GM19238 (cell line): ENCODE results near the gene CCSER1.
"Not testable (repeated sequence)": the region's sequence is repeated elsewhere in the genome, so short reads cannot be mapped to it uniquely, and the experiment has no call there.

Experiments
- DNase-seq: peaks from one replicate; pipeline ENCODE4 v3.0.0; 2011; ENCODE audit warnings: low spot score; ENCODE audit not compliant: insufficient read length

CCSER1 gene

DNA sequence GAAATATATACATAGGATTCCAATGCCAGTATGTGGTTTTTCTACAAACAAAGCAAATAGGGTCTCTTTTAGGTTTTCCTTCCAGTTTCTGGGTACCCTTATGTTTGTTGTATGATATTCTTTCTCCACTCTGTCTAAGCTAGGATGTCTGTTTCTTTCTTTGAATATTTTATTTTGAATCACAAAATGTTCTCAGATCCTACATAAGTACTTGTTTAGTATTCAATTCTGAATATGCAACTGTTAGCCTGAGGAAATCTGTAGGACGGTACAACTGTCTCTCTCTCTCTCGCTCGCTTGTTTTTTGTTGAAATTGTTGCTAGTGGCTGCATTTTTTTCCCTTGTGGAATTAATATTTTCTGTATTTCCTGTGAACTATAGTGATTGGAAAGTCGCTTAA is 163.2 kb downstream of the CCSER1 start:
- no peak for DNase-seq

DNA sequence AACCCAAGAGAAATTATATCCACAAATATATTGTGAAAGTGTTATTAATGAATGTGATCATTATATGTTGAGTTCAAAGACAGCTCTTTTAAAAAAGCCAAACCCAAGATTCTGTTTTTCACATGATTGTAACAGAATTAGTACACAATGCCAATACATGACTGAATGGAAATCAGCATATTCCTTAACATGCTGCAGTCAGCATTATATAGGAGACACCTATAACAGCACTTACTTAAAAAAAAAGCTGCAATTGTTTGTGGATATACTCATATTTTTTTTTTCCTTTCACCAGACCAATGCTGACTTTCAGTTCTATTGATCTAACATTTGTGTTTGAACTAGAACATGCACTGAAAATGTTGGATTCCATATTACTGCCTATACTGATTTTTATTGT is 165.2 kb downstream of the CCSER1 start:
- DNase-seq: no peak

DNA sequence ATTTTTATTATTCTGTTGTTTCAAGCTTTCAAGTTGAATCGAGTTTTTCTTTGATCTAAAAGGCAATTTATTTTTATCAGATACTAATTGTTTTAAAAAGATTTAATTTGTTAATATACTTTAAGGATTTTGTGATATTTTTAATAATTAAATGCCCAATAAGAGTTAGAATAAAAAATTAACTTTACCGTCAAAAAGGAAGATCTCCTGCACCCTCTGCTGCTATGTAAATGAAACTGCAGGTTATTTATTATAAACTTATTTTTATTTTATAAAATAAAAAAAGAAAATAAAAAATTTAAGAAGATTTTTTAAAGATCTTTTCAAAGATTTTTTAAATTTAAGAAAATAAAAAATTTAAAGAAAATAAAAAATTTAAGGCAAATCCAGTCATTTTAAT is 166.1 kb downstream of the CCSER1 start:
- DNase-seq: no peak

DNA sequence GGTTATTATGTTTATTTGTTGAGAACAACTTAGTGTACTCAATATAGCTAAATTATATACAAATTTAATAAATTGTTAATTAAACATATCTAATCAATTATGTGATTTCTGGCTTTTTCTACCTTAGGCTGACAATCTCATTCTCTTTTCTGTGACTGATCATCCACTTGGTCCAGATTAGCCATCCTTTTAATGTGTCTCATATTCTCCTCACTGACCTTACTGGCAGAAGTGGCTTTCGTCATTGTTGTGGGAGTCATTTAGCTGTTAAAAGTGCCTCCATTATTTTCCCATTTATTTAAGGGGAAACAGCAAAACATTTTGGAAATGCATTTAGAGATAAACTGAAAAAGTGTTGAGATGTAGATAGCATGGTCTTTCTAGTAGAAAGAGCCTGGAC is 172.2 kb downstream of the CCSER1 start:
- no peak for DNase-seq

DNA sequence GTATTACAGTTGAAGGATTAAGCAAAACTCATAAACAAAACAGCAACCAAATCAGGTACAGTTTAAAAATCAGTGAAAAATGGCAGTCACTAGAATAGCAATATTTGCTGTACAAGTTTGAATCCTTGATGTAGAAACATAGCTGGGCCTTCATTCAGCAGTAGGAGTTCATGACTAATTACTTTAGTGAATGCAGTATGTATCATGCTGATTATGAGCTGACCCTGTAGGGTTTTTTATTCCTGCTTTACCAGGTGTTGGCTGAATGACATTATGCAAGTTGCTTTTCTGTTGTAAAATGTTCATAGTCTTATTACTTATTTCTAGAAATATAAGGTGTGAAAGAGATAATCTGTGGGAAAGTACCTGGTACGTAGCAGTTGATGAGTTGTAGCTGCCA is 179.6 kb downstream of the CCSER1 start:
- no peak for DNase-seq

DNA sequence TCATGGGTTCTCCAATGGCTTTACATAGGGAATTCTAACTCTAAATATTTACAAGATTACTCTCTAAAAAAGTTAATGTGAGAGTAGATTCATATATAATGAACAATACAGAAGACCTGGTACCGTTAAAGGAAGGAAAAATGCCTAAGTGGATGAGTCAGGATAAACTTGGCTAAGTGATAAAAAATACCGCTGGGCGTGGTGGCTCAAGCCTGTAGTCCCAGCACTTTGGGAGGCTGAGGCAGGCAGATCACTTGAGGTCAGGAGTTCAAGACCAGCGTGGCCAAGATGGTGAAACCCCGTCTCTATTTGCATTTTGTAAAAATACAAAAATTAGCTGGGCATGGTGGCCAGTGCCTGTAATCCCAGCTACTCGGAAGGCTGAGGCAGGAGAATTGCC is 189.9 kb downstream of the CCSER1 start:
- DNase-seq: not testable (repeated sequence)

DNA sequence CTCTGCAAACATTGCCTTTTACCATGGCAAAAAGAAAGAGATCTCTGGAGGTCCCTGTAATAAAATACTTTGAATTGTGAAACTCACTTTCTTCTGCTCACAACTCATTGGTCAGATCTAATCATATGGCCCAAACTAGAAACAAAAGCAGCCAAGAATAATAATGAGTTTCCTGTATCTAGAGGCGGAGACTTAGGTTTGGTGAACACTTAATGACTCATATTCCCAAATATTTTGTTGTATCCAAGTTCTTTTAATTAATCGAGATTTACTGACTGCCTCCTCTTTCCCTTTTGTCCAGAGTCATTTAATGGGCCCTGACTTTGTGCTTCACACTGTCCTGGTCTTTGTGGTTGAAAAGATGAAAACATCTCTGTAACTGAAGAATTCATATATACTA is 190.6 kb downstream of the CCSER1 start:
- DNase-seq: no peak

DNA sequence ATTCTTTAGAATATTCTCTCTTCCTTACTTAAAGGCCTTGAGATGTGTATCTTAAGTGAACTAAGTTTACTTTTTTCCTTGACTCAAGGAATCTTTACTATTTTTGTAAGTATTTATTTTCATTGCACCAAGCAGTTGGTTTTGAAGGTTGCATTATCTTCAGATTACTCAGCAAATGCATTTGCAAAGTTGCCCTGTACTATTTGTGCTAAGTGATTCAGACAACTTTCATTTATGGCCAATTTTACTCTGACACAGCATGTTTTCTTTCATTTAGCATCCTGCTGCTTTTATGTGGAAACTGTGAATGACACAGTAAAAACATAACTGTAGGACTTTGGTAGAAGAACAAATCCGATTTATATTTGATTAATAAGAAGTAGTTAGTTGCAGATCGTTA is 191.0 kb downstream of the CCSER1 start:
- DNase-seq: no peak

DNA sequence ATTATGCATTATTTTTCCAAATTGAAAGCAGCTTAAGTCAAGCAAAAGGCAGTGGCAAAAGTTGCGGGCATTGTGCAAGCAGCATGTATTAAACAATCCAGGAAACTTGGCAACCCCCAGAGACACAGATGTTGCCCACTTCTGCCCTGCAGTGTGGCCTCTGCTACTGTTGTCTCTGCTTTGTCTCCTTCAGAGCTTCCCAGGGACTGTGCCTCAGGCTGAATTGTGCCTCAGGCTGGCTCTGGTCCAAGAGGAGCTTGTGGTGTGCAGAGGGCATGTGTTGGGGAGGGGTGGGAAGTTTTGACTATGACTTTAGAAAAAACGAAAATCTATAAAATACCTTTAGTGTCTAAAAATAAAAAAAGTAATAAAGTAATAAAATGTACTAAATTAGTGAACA is 201.4 kb downstream of the CCSER1 start:
- no peak for DNase-seq

DNA sequence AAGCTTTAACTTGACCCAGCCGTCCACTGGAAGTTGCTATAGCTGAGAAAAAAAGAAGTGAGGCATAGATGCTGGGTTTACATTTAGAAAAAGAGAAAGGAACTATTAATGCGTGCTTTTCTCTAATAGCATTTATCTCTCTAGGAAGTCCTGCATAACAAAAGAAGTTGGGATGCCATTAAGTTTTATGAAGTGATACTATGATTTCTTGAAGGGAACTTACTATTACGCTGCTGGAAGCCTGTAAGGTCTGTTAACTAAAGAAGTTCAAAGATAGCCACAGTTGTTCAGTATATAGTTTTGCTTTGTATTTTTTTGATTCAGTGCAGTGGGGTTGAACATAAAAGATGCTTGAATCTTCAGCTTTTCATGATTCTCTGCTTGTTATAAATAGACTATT is 203.4 kb downstream of the CCSER1 start:
- no peak for DNase-seq

DNA sequence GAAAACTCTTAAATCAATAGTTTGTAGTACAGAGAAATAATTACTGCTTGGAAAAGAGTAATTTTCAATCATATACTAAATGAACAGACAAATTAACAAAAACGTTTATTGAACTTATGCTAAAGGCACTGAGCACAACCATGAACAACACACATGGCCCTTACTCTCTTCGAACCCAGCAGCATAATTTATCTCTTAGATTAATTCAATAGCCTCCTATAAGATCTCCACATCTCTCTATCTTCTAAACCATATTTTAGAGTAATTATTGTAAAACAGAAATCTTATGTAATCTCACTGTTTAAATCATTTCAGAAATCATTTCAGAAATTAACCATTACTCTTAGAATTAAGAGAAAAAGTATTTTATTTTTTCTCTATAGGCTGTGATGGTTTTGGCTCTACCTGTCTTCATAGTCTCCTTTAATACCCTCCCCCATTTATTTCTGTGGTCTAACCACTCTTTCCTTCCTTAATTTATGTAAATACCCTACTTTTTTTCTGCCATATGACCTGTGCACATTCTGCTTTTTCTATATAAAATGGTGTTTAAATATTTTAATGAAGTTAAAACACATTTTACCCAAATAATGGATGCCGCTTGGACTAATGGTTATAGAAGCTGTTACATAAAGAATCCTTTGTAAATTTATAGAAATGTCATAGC is 218.5 kb downstream of the CCSER1 start:
- no peak for DNase-seq

DNA sequence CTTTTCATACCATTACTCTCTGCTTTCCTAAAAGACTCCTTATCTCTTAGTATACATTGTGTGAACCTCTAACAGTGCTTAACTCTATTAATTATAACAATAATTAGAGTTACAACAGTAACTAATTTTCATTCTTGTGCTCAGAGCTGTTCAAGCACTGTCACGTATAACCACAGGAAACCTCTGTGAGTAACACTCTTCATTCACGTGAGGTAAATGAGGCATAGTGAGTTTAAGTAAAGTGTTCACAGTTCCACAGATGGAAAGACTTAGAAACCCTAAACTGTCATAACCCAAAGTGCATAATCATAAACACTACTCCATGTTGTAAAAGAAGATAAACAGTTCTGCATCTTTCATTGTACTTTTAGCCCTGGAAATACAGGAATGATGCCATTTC is 222.4 kb downstream of the CCSER1 start:
- no peak for DNase-seq

DNA sequence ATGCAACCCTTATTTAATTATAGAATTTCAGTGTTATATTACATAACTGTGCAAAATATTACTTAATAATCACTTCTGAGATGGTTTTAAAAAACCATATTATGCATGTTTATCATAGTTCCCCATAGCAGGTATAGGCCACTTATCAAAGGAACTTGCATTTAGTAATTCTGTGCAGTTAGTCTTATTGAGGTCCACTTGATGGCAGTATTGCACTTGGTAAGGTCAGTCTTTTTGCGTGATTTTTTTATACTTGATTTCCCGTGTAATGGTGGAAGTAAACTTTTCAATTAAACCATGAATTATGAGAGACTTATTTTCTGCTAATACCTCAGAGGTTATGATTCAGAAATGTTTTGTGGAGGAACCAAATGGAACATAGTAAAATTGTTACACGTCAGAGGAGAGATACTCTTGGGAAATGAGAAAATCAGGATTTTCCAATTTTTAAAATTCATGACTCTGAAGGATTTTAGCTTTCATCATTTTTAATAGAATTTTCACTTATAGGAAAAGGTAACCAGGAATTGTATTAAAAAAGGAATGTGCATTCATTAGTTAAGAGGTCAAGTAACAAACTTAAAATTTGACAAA is 230.0 kb downstream of the CCSER1 start:
- DNase-seq: no peak

DNA sequence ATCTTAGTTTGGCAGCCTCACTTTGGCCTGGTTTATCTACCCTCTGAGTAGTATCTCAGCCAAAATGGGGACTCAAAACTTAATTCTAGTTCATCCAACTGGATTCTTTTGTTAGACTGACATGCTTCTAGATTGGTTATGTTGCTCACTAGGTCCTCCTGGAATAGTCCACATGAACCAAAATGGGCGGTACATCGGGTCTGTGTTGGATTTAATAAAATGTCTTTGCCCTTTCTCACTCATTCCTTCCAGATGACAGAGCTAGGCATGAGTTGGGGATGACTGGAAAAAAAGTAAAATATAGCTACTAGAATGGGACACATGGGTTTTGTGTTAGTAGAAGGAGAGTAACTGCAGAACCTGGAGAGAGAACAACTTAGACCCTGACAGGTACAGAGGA is 247.9 kb downstream of the CCSER1 start:
- no peak for DNase-seq

DNA sequence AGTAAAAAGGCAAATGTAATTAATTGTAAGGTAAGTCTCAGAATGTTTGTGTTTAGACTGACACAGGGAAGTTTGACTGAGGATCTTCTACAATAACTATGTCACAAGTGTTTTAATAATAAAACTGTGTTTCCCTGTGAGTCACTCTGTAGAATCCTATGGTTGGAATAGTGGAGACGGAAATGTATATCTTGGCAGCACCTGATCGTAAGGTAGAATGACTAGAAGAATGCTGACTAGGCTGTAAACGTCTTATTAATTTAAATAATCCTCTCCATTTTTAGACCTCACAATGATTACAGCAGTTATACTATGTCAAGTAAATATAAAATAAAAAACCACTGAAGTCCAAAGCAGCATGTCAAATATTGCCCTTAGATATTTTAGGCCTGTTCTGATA is 266.0 kb downstream of the CCSER1 start:
- DNase-seq: no peak

DNA sequence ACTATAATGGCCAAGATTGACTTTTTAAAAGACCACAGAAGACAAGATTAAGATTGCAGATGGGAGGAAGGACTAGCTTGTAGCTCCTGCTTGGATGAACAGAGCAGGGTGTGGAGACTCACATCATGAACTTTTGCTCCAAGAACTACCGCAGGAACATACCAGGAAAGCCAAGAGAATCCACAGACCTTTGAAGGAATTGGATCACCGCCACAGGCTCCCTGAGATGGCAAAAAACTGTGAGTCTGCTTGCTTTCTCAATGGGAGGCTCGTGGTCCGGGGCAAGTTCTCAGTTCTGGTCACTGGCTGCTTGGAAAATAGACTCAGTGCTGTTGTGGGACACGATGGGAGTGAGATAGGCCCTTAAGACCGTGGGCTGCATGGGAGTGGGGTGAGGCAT is 276.6 kb downstream of the CCSER1 start:
- no peak for DNase-seq

DNA sequence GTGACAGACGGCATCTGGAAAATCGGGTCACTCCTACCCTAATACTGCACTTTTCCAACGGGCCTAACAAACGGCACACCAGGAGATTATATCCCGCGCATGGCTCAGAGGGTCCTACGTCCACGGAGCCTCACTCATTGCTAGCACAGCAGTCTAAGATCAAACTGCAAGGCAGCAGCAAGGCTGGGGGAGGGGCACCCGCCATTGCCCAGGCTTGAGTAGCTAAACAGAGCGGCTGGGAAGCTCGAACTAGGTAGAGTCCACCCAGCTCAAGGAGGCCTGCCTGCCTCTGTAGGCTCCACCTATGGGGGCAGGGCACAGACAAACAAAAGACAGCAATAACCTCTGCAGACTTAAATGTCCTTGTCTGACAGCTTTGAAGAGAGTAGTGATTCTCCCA is 280.7 kb downstream of the CCSER1 start:
- not testable (repeated sequence) for DNase-seq

DNA sequence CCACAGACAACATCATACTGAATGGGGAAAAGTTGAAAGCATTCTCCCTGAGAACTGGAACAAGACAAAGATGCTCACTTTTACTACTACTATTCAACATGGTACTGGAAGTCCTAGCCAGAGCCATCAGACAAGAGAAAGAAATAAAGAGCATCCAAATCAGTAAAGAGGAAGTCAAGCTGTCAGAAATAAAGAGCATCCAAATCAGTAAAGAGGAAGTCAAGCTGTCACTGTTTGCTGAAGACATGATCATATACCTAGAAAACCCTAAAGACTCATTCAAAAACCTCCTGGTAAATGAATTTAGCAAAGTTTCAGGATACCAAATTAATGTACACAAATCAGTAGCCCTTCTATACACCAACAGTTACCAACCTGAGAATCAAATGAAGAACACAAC is 285.6 kb downstream of the CCSER1 start:
- DNase-seq: not testable (repeated sequence)

DNA sequence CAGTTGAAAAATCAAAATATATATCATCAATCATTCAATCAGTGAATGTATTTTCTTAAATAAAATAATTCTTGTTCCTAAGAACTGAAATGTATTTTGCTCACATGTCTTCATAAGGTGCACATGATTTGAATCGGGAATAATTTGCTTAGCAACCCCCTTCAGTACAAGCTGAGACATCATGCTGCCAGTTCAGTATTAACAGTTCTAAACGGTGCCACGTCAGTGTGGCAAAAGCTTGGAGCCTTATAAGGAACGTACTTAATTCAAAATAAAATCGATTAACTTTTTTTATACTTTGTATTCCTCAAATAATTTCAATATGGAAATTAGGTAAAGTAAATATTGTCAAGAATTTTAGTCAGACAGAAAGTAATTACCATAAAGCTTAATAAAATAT is 287.9 kb downstream of the CCSER1 start:
- DNase-seq: no peak

DNA sequence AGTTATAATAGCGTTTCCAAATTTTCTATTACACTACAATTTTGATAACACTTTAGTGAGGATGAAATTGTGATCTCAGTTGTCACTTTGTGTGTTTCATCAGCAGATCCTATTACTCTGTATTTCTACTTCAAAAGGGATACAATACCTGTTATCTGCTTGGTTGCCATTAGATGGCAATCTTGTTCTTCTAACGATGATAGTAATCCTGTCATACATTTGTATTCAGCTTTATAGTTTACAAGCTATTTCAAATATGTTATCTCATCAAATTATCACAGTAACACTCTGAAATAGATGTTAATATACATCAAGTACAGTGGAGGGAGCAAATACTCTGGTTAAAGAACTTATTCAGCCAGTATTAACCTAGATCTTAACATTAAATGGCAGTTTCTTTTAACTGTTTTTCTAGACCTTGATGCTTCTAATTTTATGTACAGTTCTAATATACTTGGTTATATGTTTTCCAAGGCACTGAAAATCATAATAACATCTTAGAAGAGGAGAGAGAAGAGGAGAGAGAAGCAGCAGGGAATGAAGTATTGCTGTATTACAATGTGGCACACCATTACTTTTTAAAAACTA is 292.0 kb downstream of the CCSER1 start:
- no peak for DNase-seq

DNA sequence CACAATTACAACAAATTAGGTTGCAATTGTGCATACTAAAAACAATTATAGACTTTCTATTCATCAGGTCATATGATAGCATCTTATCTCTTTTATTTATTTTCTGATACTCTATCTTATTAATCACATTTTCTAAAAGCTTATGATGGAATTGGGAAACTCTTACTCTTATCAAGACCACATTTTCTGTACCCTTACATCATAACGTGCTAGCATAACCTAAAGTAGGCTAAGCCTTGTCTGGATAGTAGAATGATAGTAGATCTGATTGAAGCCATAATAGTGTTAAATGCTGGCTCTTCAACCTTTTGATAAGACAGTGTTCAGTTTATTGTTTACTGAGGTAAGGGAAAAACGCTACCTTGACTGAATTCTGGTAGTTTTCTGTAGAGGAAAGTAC is 294.0 kb downstream of the CCSER1 start:
- DNase-seq: no peak

DNA sequence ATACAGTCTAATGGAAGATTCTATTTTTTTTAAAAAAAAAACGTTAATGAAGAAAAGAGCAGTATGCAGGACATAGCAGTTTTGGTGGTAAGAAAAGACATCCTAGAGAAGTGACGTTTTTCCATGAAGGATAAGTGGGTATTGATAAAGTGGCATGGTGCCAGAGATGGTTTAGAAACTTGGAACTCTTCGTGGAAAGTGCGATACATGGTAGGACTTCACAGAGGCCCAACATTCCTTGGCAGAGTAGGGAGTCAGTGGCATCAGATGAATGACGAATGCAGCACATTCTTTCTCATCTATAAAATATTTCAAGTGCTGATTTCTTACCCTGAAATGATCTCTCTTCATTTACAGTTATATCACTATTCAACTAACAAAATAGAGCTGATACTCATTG is 298.7 kb downstream of the CCSER1 start:
- no peak for DNase-seq

DNA sequence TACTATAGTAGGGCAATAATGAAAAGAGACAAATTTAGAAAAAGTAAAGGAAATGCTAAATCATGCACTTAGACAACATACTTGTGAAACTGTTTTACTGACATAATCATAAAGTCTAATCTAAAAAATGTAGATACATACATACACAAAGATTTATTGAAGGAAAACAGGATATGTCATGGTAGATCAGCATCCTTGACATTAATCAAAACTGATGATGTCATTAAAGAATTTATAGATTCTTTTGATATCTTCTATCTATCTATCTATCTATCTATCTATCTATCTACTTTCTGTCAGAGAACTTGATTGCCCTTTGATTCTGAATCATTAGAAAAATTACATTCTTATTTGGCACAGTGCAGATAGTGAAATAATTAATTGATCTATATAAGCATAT is 311.3 kb downstream of the CCSER1 start:
- no peak for DNase-seq
